ENCODE measurements around the gene OR10V1. TPM values are rescaled to one million over a fixed set of nuclear protein-coding genes. Genes with fewer than 3 reads are reported as not detected.
"Not testable (repeated sequence)": the region's sequence is repeated elsewhere in the genome, so short reads cannot be mapped to it uniquely, and the experiment has no call there.

Gene OR10V1
- total RNA-seq, 1 experiment from 2014 or later = not detected

- no peak for DNase-seq
Observed at GRCh38 chr11:59705294-59705693, 8.4 kb downstream of the OR10V1 start.

GRCh38 chr11:59703515-59703914 is 10.1 kb downstream of the OR10V1 start:
- not testable (repeated sequence) for H2AFZ ChIP-seq (ENCODE audit: low read length); H3K9me3 ChIP-seq (ENCODE audit: low read length); H3K9ac ChIP-seq (ENCODE audit: low read length); H4K20me1 ChIP-seq (ENCODE audit: insufficient read depth, low read depth, low read length); DNase-seq; H3K4me2 ChIP-seq (ENCODE audit: low read depth, low read length, poor library complexity, severe bottlenecking); H3K4me1 ChIP-seq (ENCODE audit: low read length); H3K9me2 ChIP-seq (replicated peaks; ENCODE audit: insufficient read depth, low read length); H3K36me3 ChIP-seq (ENCODE audit: insufficient read depth, low read length); H3K4me3 ChIP-seq (ENCODE audit: low read length); H3K27ac ChIP-seq (ENCODE audit: low read length); H3K79me2 ChIP-seq (ENCODE audit: low read length); H3K27me3 ChIP-seq (ENCODE audit: low read length)

More at GRCh38 chr11:59705294-59705693, 8.4 kb downstream of the OR10V1 start:
- H4K20me1 ChIP-seq (ENCODE audit: insufficient read depth, low read depth, low read length) = no peaks in the 10 kb centered on the region
- H3K79me2 ChIP-seq (ENCODE audit: low read length) = no peaks in the 10 kb centered on the region
- no peak overlapping the region for H3K4me2 ChIP-seq (ENCODE audit: low read depth, low read length, poor library complexity, severe bottlenecking)
- no peaks in the 10 kb centered on the region for H3K27me3 ChIP-seq (ENCODE audit: low read length)
- no peak overlapping the region for H3K4me3 ChIP-seq (ENCODE audit: low read length)
- no peaks in the 10 kb centered on the region for H3K4me1 ChIP-seq (ENCODE audit: low read length)
- H2AFZ ChIP-seq (ENCODE audit: low read length) = no peak overlapping the region
- no peak overlapping the region for H3K27ac ChIP-seq (ENCODE audit: low read length)
- no peaks in the 10 kb centered on the region for H3K36me3 ChIP-seq (ENCODE audit: insufficient read depth, low read length)
- H3K9ac ChIP-seq (ENCODE audit: low read length) = no peak overlapping the region
- H3K9me3 ChIP-seq (ENCODE audit: low read length) = no peaks in the 10 kb centered on the region
- H3K9me2 ChIP-seq (replicated peaks; ENCODE audit: insufficient read depth, low read length) = no peaks in the 10 kb centered on the region

- not testable (repeated sequence) for H3K36me3 ChIP-seq (ENCODE audit: insufficient read depth, low read length); H4K20me1 ChIP-seq (ENCODE audit: insufficient read depth, low read depth, low read length); H3K9ac ChIP-seq (ENCODE audit: low read length); H3K27ac ChIP-seq (ENCODE audit: low read length); H3K27me3 ChIP-seq (ENCODE audit: low read length); H3K4me3 ChIP-seq (ENCODE audit: low read length); H2AFZ ChIP-seq (ENCODE audit: low read length); H3K9me2 ChIP-seq (replicated peaks; ENCODE audit: insufficient read depth, low read length); H3K79me2 ChIP-seq (ENCODE audit: low read length); H3K9me3 ChIP-seq (ENCODE audit: low read length); DNase-seq; H3K4me2 ChIP-seq (ENCODE audit: low read depth, low read length, poor library complexity, severe bottlenecking); H3K4me1 ChIP-seq (ENCODE audit: low read length)
Observed at GRCh38 chr11:59700157-59700556, 13.5 kb downstream of the OR10V1 start.

DNA sequence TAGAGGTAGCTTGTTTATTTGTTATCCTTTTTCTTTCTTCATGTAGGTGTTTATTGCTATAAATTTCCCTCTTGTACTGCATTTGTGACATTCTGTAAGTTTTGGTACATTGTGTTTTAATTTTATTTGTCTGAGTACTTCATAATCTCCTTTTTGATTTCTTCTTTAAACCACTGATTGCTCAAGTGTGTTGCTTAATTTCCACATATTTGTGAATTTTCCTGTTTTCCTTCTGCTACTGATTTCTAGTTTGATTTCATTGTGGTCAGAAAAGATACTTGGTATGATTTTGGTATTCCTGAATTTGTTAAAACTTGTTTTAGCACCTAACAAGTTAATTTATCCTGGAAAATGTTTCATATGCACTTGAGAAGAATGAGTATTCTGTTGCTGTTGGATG is 15.1 kb downstream of the OR10V1 start:
- H3K9ac ChIP-seq (ENCODE audit: low read length) = no peak overlapping the region

DNA sequence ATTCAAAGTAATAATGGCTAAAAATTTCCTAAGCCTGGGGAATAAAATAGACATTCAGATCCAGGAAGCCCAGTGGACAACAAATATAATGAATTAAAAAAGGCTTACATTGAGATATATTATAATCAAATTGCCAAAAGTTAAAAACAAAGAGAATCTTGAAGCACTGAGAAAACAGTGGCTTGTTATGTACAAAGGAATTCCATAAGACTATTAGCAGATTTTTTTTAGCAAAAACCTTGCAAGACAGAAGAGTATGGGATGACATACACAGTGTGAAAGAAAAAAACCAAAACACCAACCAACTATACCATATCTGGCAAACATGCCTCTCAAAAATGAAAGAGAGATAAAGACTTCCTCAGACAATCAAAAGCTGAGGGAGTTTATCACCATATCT is 20.7 kb downstream of the OR10V1 start:
- Histone ChIP-seq H3K9me3 (ENCODE audit: low read length) (peaks cover 11% of the 10 kb centered on the region; the same call in 1 of the 2 replicates), H3K4me1 (ENCODE audit: low read length) (no peaks in the 10 kb centered on the region), H3K9ac (ENCODE audit: low read length) (no peak overlapping the region), H3K79me2 (ENCODE audit: low read length) (no peaks in the 10 kb centered on the region), H3K4me2 (ENCODE audit: low read depth, low read length, poor library complexity, severe bottlenecking) (no peak overlapping the region), H3K9me2 (replicated peaks; ENCODE audit: insufficient read depth, low read length) (no peaks in the 10 kb centered on the region; the same call in 1 of the 2 replicates), H3K4me3 (ENCODE audit: low read length) (no peak overlapping the region), H4K20me1 (ENCODE audit: insufficient read depth, low read depth, low read length) (no peaks in the 10 kb centered on the region), H3K27me3 (ENCODE audit: low read length) (0 out of 2 replicates have a peak, but pooled peaks cover 2% of the 10 kb centered on the region), H2AFZ (ENCODE audit: low read length) (no peak overlapping the region), H3K36me3 (ENCODE audit: insufficient read depth, low read length) (no peaks in the 10 kb centered on the region), H3K27ac (ENCODE audit: low read length) (no peak overlapping the region)
- DNase-seq = no peak

More for the DNA sequence above, 15.1 kb downstream of the OR10V1 start:
- H3K27ac ChIP-seq (ENCODE audit: low read length) = no peak overlapping the region
- H3K4me2 ChIP-seq (ENCODE audit: low read depth, low read length, poor library complexity, severe bottlenecking) = no peak overlapping the region
- H3K27me3 ChIP-seq (ENCODE audit: low read length) = no peaks in the 10 kb centered on the region
- H3K36me3 ChIP-seq (ENCODE audit: insufficient read depth, low read length) = no peaks in the 10 kb centered on the region
- no peaks in the 10 kb centered on the region; the same call in 1 of the 2 replicates for H3K9me3 ChIP-seq (ENCODE audit: low read length)
- no peaks in the 10 kb centered on the region for H3K79me2 ChIP-seq (ENCODE audit: low read length)
- H4K20me1 ChIP-seq (ENCODE audit: insufficient read depth, low read depth, low read length) = no peaks in the 10 kb centered on the region
- no peaks in the 10 kb centered on the region for H3K4me1 ChIP-seq (ENCODE audit: low read length)
- H3K4me3 ChIP-seq (ENCODE audit: low read length) = no peak overlapping the region
- DNase-seq = no peak
- H2AFZ ChIP-seq (ENCODE audit: low read length) = no peak overlapping the region
- no peaks in the 10 kb centered on the region; the same call in 1 of the 2 replicates for H3K9me2 ChIP-seq (replicated peaks; ENCODE audit: insufficient read depth, low read length)

DNA sequence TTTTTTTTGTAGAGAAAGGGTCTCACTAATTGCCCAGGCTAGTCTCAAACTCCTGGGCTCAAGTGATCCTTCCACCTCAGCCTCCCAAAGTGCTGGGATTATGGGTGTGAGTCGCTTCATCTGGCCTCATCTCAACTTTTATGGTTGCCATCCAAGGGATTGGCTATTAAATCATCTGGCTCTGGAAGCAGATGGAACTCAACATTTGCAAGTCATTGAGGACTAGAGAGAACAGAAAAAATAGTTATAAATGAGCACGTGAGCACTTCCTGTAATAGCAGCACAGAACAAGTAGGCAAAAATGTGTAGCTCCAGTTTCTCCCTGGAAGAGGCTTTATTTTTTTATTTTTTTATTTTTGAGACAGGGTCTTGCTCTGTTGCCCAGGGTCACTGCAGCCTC is 22.5 kb downstream of the OR10V1 start:
- no peak for DNase-seq
- Histone ChIP-seq H3K4me1 (ENCODE audit: low read length) (no peaks in the 10 kb centered on the region), H3K9ac (ENCODE audit: low read length) (no peak overlapping the region), H3K9me2 (replicated peaks; ENCODE audit: insufficient read depth, low read length) (no peaks in the 10 kb centered on the region; the same call in 1 of the 2 replicates), H3K9me3 (ENCODE audit: low read length) (peaks cover 11% of the 10 kb centered on the region; the same call in 1 of the 2 replicates), H3K27me3 (ENCODE audit: low read length) (0 out of 2 replicates have a peak, but pooled peaks cover 2% of the 10 kb centered on the region), H3K36me3 (ENCODE audit: insufficient read depth, low read length) (no peaks in the 10 kb centered on the region), H3K79me2 (ENCODE audit: low read length) (no peaks in the 10 kb centered on the region), H3K27ac (ENCODE audit: low read length) (no peak overlapping the region), H3K4me2 (ENCODE audit: low read depth, low read length, poor library complexity, severe bottlenecking) (no peak overlapping the region), H4K20me1 (ENCODE audit: insufficient read depth, low read depth, low read length) (no peaks in the 10 kb centered on the region), H3K4me3 (ENCODE audit: low read length) (no peak overlapping the region), H2AFZ (ENCODE audit: low read length) (no peak overlapping the region)

DNA sequence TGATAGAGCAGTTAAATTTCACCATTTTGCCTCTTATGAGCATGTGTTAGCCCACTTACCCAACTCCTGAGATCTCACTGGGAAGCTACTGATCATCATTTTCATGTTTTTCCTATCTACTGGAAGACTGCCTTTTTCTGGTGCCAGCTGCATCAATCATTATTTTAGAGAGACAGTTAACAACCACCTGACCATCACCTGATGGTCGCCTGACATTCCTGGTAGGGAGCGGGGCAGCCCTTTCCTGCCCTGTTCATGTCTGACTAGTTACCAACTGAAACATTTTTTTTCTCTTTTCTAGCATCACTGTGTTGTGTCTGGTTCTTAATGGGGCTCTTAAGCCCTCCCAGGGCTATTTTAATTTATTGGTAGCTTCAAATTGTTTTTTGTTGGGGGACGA is 24.6 kb downstream of the OR10V1 start:
- Histone ChIP-seq H3K4me2 (ENCODE audit: low read depth, low read length, poor library complexity, severe bottlenecking) (no peak overlapping the region), H4K20me1 (ENCODE audit: insufficient read depth, low read depth, low read length) (no peaks in the 10 kb centered on the region), H3K9me3 (ENCODE audit: low read length) (peaks cover 11% of the 10 kb centered on the region; the same call in 1 of the 2 replicates), H3K4me1 (ENCODE audit: low read length) (no peaks in the 10 kb centered on the region), H3K9ac (ENCODE audit: low read length) (no peak overlapping the region), H3K79me2 (ENCODE audit: low read length) (no peaks in the 10 kb centered on the region), H3K27ac (ENCODE audit: low read length) (no peak overlapping the region), H3K9me2 (replicated peaks; ENCODE audit: insufficient read depth, low read length) (no peaks in the 10 kb centered on the region), H3K27me3 (ENCODE audit: low read length) (0 out of 2 replicates have a peak, but pooled peaks cover 2% of the 10 kb centered on the region), H3K4me3 (ENCODE audit: low read length) (no peak overlapping the region), H2AFZ (ENCODE audit: low read length) (no peak overlapping the region), H3K36me3 (ENCODE audit: insufficient read depth, low read length) (no peaks in the 10 kb centered on the region)
- DNase-seq = no peak

DNA sequence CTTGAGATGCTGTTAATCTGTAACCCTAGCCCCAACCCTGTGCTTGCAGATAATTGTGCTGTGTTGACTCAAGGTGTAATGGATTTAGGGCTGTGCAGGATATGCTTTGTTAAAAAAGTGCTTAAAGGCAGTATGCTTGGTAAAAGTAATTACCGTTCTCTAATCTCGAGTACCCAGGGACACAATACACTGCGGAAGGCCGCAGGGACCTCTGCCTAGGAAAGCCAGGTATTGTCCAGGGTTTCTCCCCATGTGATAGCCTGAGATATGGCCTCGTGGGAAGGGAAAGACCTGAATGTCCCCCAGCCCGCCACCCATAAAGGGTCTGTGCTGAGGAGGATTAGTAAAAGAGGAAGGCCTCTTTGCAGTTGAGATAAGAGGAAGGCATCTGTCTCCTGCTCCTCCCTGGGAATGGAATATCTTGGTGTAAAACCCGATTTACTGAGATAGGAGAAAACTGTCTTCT is 32.4 kb downstream of the OR10V1 start:
- not testable (repeated sequence) for H3K9me2 ChIP-seq (replicated peaks; ENCODE audit: insufficient read depth, low read length); H3K4me3 ChIP-seq (ENCODE audit: low read length); DNase-seq; H3K27ac ChIP-seq (ENCODE audit: low read length); H3K9ac ChIP-seq (ENCODE audit: low read length); H3K36me3 ChIP-seq (ENCODE audit: insufficient read depth, low read length); H3K27me3 ChIP-seq (ENCODE audit: low read length); H2AFZ ChIP-seq (ENCODE audit: low read length); H4K20me1 ChIP-seq (ENCODE audit: insufficient read depth, low read depth, low read length); H3K9me3 ChIP-seq (ENCODE audit: low read length); H3K4me2 ChIP-seq (ENCODE audit: low read depth, low read length, poor library complexity, severe bottlenecking); H3K4me1 ChIP-seq (ENCODE audit: low read length); H3K79me2 ChIP-seq (ENCODE audit: low read length)
